IgD-negative memory B cell (primary cell): ENCODE measurements around the gene TTC34. TPM values are rescaled to one million over a fixed set of nuclear protein-coding genes. Genes with fewer than 3 reads are reported as not detected.

Experiments
- H3K27ac Mint-ChIP-seq, 3 donors: one replicate each; pipeline ENCODE4 v1.8.0; 2020 to 2022; ENCODE audit warnings: mild to moderate bottlenecking in 3 of 3, mixed read lengths in 3 of 3, moderate library complexity in 1 of 3
- H3K27me3 Mint-ChIP-seq: one replicate; pipeline ENCODE4 v1.8.0; 2021; ENCODE audit warnings: mixed read lengths
- H3K36me3 Mint-ChIP-seq: one replicate; pipeline ENCODE4 v1.8.0; 2020; ENCODE audit warnings: mild to moderate bottlenecking, mixed read lengths
- H3K4me1 Mint-ChIP-seq, 3 donors: one replicate each; pipeline ENCODE4 v1.8.0; 2020 to 2022; ENCODE audit warnings: mixed read lengths in 3 of 3, mild to moderate bottlenecking in 1 of 3
- H3K4me3 Mint-ChIP-seq, 4 donors: one replicate each; pipeline ENCODE4 v1.8.0; 2020 to 2022; ENCODE audit warnings: mild to moderate bottlenecking in 4 of 4, mixed read lengths in 4 of 4, moderate library complexity in 3 of 4
- H3K9me3 Mint-ChIP-seq, 3 donors: one replicate each; pipeline ENCODE4 v1.8.0; 2020 to 2021; ENCODE audit warnings: mixed read lengths in 3 of 3, mild to moderate bottlenecking in 1 of 3
- polyA plus RNA-seq: library from polyadenylated mRNA; unstranded; fragments of 300-500 nt; fragmentation: Illumina TruSeq; gene quantifications from one replicate; pipeline ENCODE4 v1.2.3, GENCODE V29; 2021

TTC34 gene
- polyA plus RNA-seq, 1 donor from 2014 or later = 0.06 TPM

GRCh38 chr1:2810281-2810680 is 8.8 kb upstream of the TTC34 start:
- H3K9me3 Mint-ChIP-seq = no peaks in the 10 kb centered on the region
- H3K36me3 Mint-ChIP-seq = no peaks in the 10 kb centered on the region
- H3K27me3 Mint-ChIP-seq = peaks cover 3% of the 10 kb centered on the region
- no peak overlapping the region for H3K27ac Mint-ChIP-seq
- no peaks in the 10 kb centered on the region for H3K4me1 Mint-ChIP-seq
- H3K4me3 Mint-ChIP-seq = no peak overlapping the region

- Mint-ChIP-seq H3K36me3 (no peaks in the 10 kb centered on the region), H3K27me3 (peaks cover 3% of the 10 kb centered on the region), H3K27ac (no peak overlapping the region), H3K4me1 (no peaks in the 10 kb centered on the region), H3K9me3 (no peaks in the 10 kb centered on the region), H3K4me3 (no peak overlapping the region)
Measured at GRCh38 chr1:2809656-2810055, 8.2 kb upstream of the TTC34 start.

DNA sequence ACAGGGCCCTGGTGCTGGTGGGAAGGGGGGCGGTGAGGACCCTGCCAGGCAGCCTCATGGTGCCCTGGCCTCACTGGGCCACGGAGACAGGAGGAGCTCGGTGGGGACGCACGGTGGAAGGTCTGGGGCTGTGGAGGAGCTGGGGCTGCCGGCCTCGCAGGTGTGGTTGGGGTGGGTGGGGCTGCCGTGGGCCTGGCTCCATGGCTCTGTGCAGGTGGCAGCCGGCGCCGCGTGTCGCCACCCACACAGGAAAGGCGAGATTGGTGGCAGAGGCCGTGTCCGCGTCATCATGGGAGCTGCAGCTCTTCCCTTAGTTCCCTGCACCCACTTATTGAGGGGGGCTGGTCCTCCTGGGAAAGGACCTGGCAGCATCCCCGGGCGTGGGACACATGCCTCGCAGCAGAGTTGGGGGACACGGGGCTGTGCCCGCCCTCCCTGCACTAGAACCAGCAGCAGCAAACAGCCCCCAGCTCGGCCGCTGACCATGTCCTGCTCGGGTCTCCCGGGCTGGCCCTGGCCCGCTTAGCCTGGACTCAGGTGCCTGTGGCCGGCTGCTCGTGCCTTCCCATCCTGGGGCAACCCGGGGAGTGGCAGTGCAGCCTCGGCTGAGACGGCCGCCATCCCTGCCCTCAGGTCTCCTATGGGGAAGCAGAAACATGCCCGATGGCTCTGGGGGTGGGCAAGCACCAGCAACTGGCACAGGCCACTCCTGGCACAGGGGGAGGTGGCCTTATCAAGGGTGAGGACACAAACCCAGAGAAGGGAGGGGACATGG is 7.5 kb upstream of the TTC34 start:
- H3K4me1 Mint-ChIP-seq = no peaks in the 10 kb centered on the region
- no peak overlapping the region for H3K27ac Mint-ChIP-seq
- no peaks in the 10 kb centered on the region for H3K9me3 Mint-ChIP-seq

DNA sequence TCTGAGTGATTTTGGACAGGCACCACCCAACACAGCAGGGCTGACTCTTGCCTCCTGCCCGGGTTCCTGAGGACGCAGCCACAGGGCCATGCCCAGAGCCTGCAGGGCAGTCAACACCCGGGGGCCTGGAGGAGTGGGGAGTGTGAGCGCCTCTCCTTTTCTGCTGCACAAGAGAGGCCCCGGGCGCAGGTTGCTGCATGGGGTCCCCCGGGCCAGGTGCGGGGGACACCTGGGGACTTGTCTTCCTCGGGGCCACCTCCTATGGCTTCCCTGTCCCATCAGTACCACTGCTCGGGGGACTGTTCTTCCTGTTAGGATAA is 6.9 kb upstream of the TTC34 start:
- H3K9me3 Mint-ChIP-seq = no peaks in the 10 kb centered on the region
- peaks cover 3% of the 10 kb centered on the region for H3K27me3 Mint-ChIP-seq
- no peaks in the 10 kb centered on the region for H3K4me1 Mint-ChIP-seq
- no peak overlapping the region for H3K27ac Mint-ChIP-seq
- no peak overlapping the region for H3K4me3 Mint-ChIP-seq
- no peaks in the 10 kb centered on the region for H3K36me3 Mint-ChIP-seq

More for the DNA sequence above, 7.5 kb upstream of the TTC34 start:
- Mint-ChIP-seq H3K27me3 (peaks cover 3% of the 10 kb centered on the region), H3K4me3 (no peak overlapping the region), H3K36me3 (no peaks in the 10 kb centered on the region)

- Mint-ChIP-seq H3K36me3 (no peaks in the 10 kb centered on the region), H3K9me3 (no peaks in the 10 kb centered on the region), H3K4me3 (no peak overlapping the region), H3K27ac (no peak overlapping the region), H3K27me3 (peaks cover 3% of the 10 kb centered on the region), H3K4me1 (no peaks in the 10 kb centered on the region)
Measured at GRCh38 chr1:2807678-2808385, 6.3 kb upstream of the TTC34 start.

DNA sequence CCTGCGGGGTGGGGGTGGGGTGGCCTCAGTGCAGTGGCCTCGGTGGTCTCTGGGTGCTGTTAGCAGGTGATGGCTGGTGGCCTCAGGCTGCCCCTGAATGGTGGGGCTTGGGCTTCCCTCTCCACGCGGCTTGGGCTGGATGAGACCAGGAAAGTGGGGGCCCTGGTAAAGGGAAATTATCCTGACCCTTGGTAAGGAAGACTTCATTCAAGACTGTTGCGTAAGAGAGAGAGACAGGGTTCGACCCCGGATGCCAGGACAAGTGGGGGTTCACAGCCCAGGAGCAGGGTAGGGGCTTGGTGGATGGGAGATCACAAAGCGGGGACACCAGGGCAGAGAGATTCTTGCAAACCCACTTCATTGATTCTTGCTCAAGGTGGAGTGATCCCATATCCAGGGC is 5.5 kb upstream of the TTC34 start:
- H3K4me3 Mint-ChIP-seq = no peak overlapping the region
- no peaks in the 10 kb centered on the region for H3K36me3 Mint-ChIP-seq
- H3K27me3 Mint-ChIP-seq = peaks cover 3% of the 10 kb centered on the region
- H3K9me3 Mint-ChIP-seq = no peaks in the 10 kb centered on the region
- H3K27ac Mint-ChIP-seq = no peak overlapping the region
- no peaks in the 10 kb centered on the region for H3K4me1 Mint-ChIP-seq

- no peaks in the 10 kb centered on the region for H3K36me3 Mint-ChIP-seq
- H3K27me3 Mint-ChIP-seq = peaks cover 3% of the 10 kb centered on the region
- H3K4me3 Mint-ChIP-seq = no peak overlapping the region
Measured at GRCh38 chr1:2806591-2806990, 5.1 kb upstream of the TTC34 start.

DNA sequence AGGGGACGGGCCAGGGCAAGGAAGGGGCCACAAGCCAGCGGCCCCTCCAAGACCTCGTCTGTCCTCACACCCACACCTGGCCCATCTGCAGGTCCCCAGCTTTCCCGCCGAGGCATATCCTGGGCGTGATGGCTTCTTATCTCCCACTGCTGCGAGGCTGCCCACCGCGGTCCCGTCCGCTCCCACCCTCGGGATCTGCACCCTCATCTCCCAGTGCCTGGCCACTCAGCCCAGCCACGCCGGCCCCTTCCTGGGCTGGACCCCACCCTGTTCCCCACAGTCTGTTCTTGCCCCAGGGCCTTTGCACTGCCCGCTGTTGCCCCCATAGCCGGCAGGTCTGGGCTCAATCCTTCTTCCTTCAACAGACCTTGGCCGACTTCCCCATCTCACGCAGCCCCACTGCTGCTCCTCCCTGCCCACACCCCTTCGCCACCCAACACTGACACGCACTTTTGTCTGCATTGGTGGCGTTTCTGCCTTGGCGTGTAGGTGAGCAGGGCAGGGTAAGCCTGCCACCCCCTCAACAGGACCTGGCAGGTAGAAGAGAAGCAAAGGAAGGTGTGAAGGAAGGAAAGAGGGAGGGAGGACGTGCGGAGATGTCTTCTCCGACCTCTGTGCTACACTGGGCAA is 4.4 kb upstream of the TTC34 start:
- no peaks in the 10 kb centered on the region for H3K4me1 Mint-ChIP-seq
- no peak overlapping the region for H3K27ac Mint-ChIP-seq
- H3K9me3 Mint-ChIP-seq = no peaks in the 10 kb centered on the region
- H3K4me3 Mint-ChIP-seq = no peak overlapping the region
- peaks cover under 1% of the 10 kb centered on the region for H3K27me3 Mint-ChIP-seq
- H3K36me3 Mint-ChIP-seq = no peaks in the 10 kb centered on the region

More at GRCh38 chr1:2806591-2806990, 5.1 kb upstream of the TTC34 start:
- Mint-ChIP-seq H3K4me1 (no peaks in the 10 kb centered on the region), H3K27ac (no peak overlapping the region), H3K9me3 (no peaks in the 10 kb centered on the region)

DNA sequence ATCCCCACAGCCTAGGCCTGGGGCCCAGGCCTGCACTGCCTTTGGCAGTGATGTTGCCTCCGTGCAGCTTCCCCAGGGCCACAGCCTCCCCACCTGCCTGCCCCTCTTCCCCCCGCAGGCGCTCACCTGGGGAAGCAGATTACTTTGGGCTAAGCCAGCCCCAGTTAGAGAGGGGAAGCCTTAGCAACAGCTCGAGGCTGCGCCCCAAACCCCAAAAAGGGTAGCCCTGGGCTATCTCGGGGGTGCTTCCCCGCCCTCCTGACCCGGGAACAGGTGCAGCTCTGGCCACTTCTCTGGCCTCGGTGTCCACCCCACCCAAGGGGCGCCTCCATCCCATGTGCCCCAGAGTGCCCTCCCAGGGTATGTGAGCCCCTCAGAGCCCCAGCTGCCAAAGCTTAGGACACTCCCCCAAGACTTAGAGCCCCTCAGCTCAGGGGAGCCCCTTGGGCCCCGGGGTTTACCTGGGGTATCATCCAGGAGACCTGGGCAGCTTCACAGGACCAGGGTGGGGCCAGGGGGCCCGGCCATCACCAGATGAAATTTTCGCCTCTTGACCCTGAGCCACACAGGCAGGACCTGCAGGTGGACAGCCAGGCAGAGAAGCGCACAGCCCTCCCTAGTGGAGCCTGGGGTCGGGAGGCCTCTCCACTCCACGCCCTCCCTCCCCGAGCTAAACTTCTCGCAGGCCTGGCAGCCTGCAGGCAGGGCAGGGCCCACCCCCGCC is 3.3 kb upstream of the TTC34 start:
- H3K36me3 Mint-ChIP-seq = no peaks in the 10 kb centered on the region
- no peaks in the 10 kb centered on the region for H3K27me3 Mint-ChIP-seq
- H3K4me1 Mint-ChIP-seq = no peaks in the 10 kb centered on the region
- H3K4me3 Mint-ChIP-seq = no peak overlapping the region
- H3K9me3 Mint-ChIP-seq = no peaks in the 10 kb centered on the region
- no peak overlapping the region for H3K27ac Mint-ChIP-seq

DNA sequence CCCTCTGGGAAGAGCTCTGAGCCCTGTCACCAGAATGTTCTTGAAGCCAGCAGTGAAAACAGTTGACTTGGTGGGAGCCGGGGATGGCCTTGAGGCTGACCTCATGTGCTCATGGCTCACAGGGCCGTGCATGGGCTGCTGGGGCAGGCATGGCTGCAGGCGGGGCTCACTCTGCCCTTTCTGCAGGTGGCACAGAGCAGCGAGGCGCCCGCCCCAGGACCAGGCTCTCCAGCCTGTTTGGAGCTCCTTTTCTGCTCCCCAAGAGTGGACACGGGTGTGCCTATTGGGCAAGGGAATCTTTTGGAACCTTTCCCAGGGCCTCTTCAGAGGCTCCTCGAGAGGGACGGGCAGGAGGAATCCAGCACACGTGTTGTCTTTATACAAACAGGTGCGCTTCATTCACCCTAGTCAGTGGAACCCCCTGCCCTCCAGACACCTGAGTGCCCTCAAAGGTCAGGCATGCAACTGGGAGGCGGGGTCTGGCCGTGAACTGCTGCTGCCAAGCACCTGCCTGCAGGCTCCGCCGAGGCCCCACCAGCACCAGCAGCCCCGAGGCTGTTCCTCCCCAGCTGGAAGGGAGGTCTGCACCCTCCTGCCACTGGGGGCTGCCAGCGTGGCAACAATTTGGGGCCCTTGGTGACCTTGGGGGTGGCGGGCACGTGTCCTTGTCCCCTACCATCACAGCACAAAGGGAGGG is 2.6 kb upstream of the TTC34 start:
- Mint-ChIP-seq H3K36me3 (no peaks in the 10 kb centered on the region), H3K9me3 (no peaks in the 10 kb centered on the region)

GRCh38 chr1:2803086-2803930 is 1.8 kb upstream of the TTC34 start:
- Mint-ChIP-seq H3K9me3 (no peaks in the 10 kb centered on the region), H3K4me1 (peaks cover 0 to 3% (median 0%) of the 10 kb centered on the region in 3 donors), H3K4me3 (no peak overlapping the region), H3K27ac (no peak overlapping the region), H3K36me3 (no peaks in the 10 kb centered on the region), H3K27me3 (peaks cover 2% of the 10 kb centered on the region)

More for the DNA sequence above, 2.6 kb upstream of the TTC34 start:
- Mint-ChIP-seq H3K4me1 (peaks cover 0 to 3% (median 0%) of the 10 kb centered on the region in 3 donors), H3K27me3 (peaks cover 2% of the 10 kb centered on the region), H3K4me3 (no peak overlapping the region), H3K27ac (no peak overlapping the region)

- Mint-ChIP-seq H3K4me3 (no peak overlapping the region), H3K36me3 (no peaks in the 10 kb centered on the region), H3K27ac (no peak overlapping the region), H3K27me3 (peaks cover 2% of the 10 kb centered on the region), H3K9me3 (no peaks in the 10 kb centered on the region), H3K4me1 (peaks cover 0 to 3% (median 0%) of the 10 kb centered on the region in 3 donors)
Measured at GRCh38 chr1:2802421-2802961, 998 bp upstream of the TTC34 start.

- no peak overlapping the region for H3K27ac Mint-ChIP-seq
- no peaks in the 10 kb centered on the region for H3K36me3 Mint-ChIP-seq
- peaks cover 0 to 3% (median 0%) of the 10 kb centered on the region in 3 donors for H3K4me1 Mint-ChIP-seq
- no peak overlapping the region for H3K4me3 Mint-ChIP-seq
- H3K27me3 Mint-ChIP-seq = peaks cover 2% of the 10 kb centered on the region
- peaks cover 0 to under 1% (median 0%) of the 10 kb centered on the region in 3 donors for H3K9me3 Mint-ChIP-seq
Measured at GRCh38 chr1:2801046-2801445, 447 bp downstream of the TTC34 start.

- Mint-ChIP-seq H3K27ac (no peak overlapping the region), H3K27me3 (peaks cover 2% of the 10 kb centered on the region), H3K9me3 (peaks cover 0 to 5% (median 3%) of the 10 kb centered on the region in 3 donors), H3K4me3 (no peak overlapping the region), H3K4me1 (peaks cover 0 to 3% (median 0%) of the 10 kb centered on the region in 3 donors), H3K36me3 (no peaks in the 10 kb centered on the region)
Measured at GRCh38 chr1:2800664-2801045, 838 bp downstream of the TTC34 start.
